Upper lobe of right lung (tissue), 1 donor: Measurements from ENCODE around the gene ACYP2. TPM values are rescaled to one million over a fixed set of nuclear protein-coding genes. Genes with fewer than 3 reads are reported as not detected.
"Not testable (repeated sequence)": the region's sequence is repeated elsewhere in the genome, so short reads cannot be mapped to it uniquely, and the experiment has no call there.

Source experiments
- ATAC-seq: fragments of 200-7000 bp; cut with Tn5 transposase; one replicate; pipeline ENCODE4 v1.9.1; 2020; ENCODE audit warnings: mild to moderate bottlenecking, moderate library complexity
- DNase-seq: peaks from one replicate; pipeline ENCODE4 v3.0.0-alpha.2; 2020
- H3K27ac ChIP-seq: fragments of 200-600 bp; one replicate; pipeline ENCODE4 v1.8.0; 2022
- H3K27me3 ChIP-seq: fragments of 200-600 bp; one replicate; pipeline ENCODE4 v1.8.0; 2022; ENCODE audit warnings: mild to moderate bottlenecking
- H3K36me3 ChIP-seq: fragments of 200-600 bp; one replicate; pipeline ENCODE4 v1.8.0; 2022
- H3K4me1 ChIP-seq: fragments of 200-600 bp; one replicate; pipeline ENCODE4 v1.8.0; 2022
- H3K4me3 ChIP-seq: fragments of 200-600 bp; one replicate; pipeline ENCODE4 v1.8.0; 2022; ENCODE audit warnings: mild to moderate bottlenecking
- H3K9me3 ChIP-seq: fragments of 200-600 bp; one replicate; pipeline ENCODE4 v1.8.0; 2022
- CTCF ChIP-seq: fragments of 200-600 bp; IDR thresholded peaks from one replicate; pipeline ENCODE4 v1.8.0; 2022; ENCODE audit warnings: antibody characterized with exemption
- intact Hi-C: fragments of 100-400 bp; cut with DNase I; formaldehyde crosslinking; loops from one replicate; pipeline ENCODE4 v1.11.0; 2022
- total RNA-seq: library from RNA; stranded (reverse); fragmentation: NEBNext Ultra II Directional; extraction: Animal tissue kit (Norgen Biotek cat#: 25700); gene quantifications from one replicate; pipeline ENCODE4 v1.2.1, GENCODE V29; 2021
- donor health status: DM: no; HTN: yes; CAD: no; lungs with severe emphysema.

The ACYP2 gene
- total RNA-seq, 1 donor from 2014 or later = 14.0 TPM

- ATAC-seq (no peak), DNase-seq (no peak)
- TF ChIP-seq CTCF = no peak
- Histone ChIP-seq H3K27me3 (no peaks in the 10 kb centered on the region), H3K4me3 (no peak overlapping the region), H3K36me3 (no peaks in the 10 kb centered on the region), H3K4me1 (no peaks in the 10 kb centered on the region), H3K27ac (no peak overlapping the region), H3K9me3 (no peaks in the 10 kb centered on the region)
- intact Hi-C loops = no loop called here
These were observed 170.0 kb downstream of the ACYP2 start for GRCh38 chr2:54285451-54285850.

- Histone ChIP-seq H3K4me3 (no peak overlapping the region), H3K36me3 (no peaks in the 10 kb centered on the region), H3K27me3 (no peaks in the 10 kb centered on the region), H3K4me1 (no peaks in the 10 kb centered on the region), H3K9me3 (no peaks in the 10 kb centered on the region), H3K27ac (no peak overlapping the region)
- DNase-seq (no peak), ATAC-seq (no peak)
- no peak for TF ChIP-seq CTCF
- intact Hi-C loops = no loop called here
These were observed 172.1 kb downstream of the ACYP2 start for GRCh38 chr2:54287532-54287931.

- intact Hi-C loops = no loop called here
- DNase-seq (no peak), ATAC-seq (no peak)
- H3K4me3 ChIP-seq = no peak overlapping the region
- no peaks in the 10 kb centered on the region for H3K9me3 ChIP-seq
- no peak overlapping the region for H3K27ac ChIP-seq
- TF ChIP-seq CTCF = no peak
- H3K4me1 ChIP-seq = no peaks in the 10 kb centered on the region
- no peaks in the 10 kb centered on the region for H3K36me3 ChIP-seq
- H3K27me3 ChIP-seq = no peaks in the 10 kb centered on the region
These were observed 174.5 kb downstream of the ACYP2 start for GRCh38 chr2:54289917-54290316.

- H3K9me3 ChIP-seq = no peaks in the 10 kb centered on the region
- DNase-seq (no peak), ATAC-seq (no peak)
- no peaks in the 10 kb centered on the region for H3K4me1 ChIP-seq
- H3K27me3 ChIP-seq = no peaks in the 10 kb centered on the region
- no peak overlapping the region for H3K4me3 ChIP-seq
- H3K27ac ChIP-seq = no peak overlapping the region
- intact Hi-C loops = no loop called here
- H3K36me3 ChIP-seq = no peaks in the 10 kb centered on the region
- TF ChIP-seq CTCF = no peak
These were observed 175.1 kb downstream of the ACYP2 start for GRCh38 chr2:54290356-54291025.

- DNase-seq, H3K36me3 ChIP-seq, H3K4me3 ChIP-seq, intact Hi-C loops, ATAC-seq, H3K9me3 ChIP-seq, H3K27ac ChIP-seq, H3K4me1 ChIP-seq, H3K27me3 ChIP-seq: not testable (repeated sequence)
These were observed 179.2 kb downstream of the ACYP2 start for GRCh38 chr2:54294665-54295064.

GRCh38 chr2:54295911-54296310, 180.5 kb downstream of the ACYP2 start:
- H3K4me1 ChIP-seq = no peaks in the 10 kb centered on the region
- no peak overlapping the region for H3K27ac ChIP-seq
- no peaks in the 10 kb centered on the region for H3K36me3 ChIP-seq
- intact Hi-C loops = no loop called here
- H3K27me3 ChIP-seq = no peaks in the 10 kb centered on the region
- no peaks in the 10 kb centered on the region for H3K9me3 ChIP-seq
- no peak for TF ChIP-seq CTCF
- no peak for DNase-seq
- ATAC-seq = no peak
- H3K4me3 ChIP-seq = no peak overlapping the region
